Activated CD4-positive, alpha-beta memory T cell treated with anti-CD3 and anti-CD28 coated beads for 36 hours (primary cell): ENCODE results near the gene PLCB1. TPM values are rescaled to one million over a fixed set of nuclear protein-coding genes. Genes with fewer than 3 reads are reported as not detected.

Experiments used
- CTCF ChIA-PET: fragments of 350-600 bp; sonication (Branson Sonifier 250); formaldehyde crosslinking; loops from one replicate; lab custom pipeline; 2021; ENCODE audit warnings: antibody characterized with exemption, inconsistent platforms; lab: Charles Lee
- POLR2A ChIA-PET: fragments of 350-600 bp; sonication (Branson Sonifier 250); formaldehyde crosslinking; loops from one replicate; lab custom pipeline; 2021; ENCODE audit warnings: antibody characterized with exemption; lab: Charles Lee
- DNase-seq: peaks from one replicate; pipeline ENCODE4 v3.0.0-alpha.2; 2020
- H3K27ac Mint-ChIP-seq: one replicate; pipeline ENCODE4 v1.8.0; 2021; ENCODE audit warnings: mixed read lengths
- H3K27me3 Mint-ChIP-seq: one replicate; pipeline ENCODE4 v1.8.0; 2021; ENCODE audit warnings: mixed read lengths
- H3K36me3 Mint-ChIP-seq: one replicate; pipeline ENCODE4 v1.8.0; 2021; ENCODE audit warnings: mixed read lengths
- H3K4me1 Mint-ChIP-seq: one replicate; pipeline ENCODE4 v1.8.0; 2021; ENCODE audit warnings: low read depth, mixed read lengths
- H3K4me3 Mint-ChIP-seq: one replicate; pipeline ENCODE4 v1.8.0; 2021; ENCODE audit warnings: mild to moderate bottlenecking, mixed read lengths
- H3K9me3 Mint-ChIP-seq: one replicate; pipeline ENCODE4 v1.8.0; 2021; ENCODE audit warnings: mixed read lengths
- intact Hi-C: fragments of 100-400 bp; cut with micrococcal nuclease; formaldehyde crosslinking; loops from one replicate; pipeline ENCODE4 v1.15.1; 2023
- total RNA-seq, 2 experiments: library from RNA; stranded (reverse); gene quantifications; one replicate each; pipeline ENCODE4 v1.2.3, GENCODE V29; 2021

The PLCB1 gene
- total RNA-seq, 2 experiments from 2014 or later: 3.9 to 4.0 TPM

GRCh38 chr20:8205996-8206395 lies 73.9 kb downstream of the PLCB1 start:
- no peak for DNase-seq
- Mint-ChIP-seq H3K4me1 (peaks cover 7% of the 10 kb centered on the region), H3K9me3 (no peaks in the 10 kb centered on the region), H3K27me3 (peaks cover 4% of the 10 kb centered on the region), H3K27ac (no peak overlapping the region), H3K36me3 (no peaks in the 10 kb centered on the region), H3K4me3 (no peak overlapping the region)
- CTCF ChIA-PET: no interaction called here
- POLR2A ChIA-PET: no interaction called here
- intact Hi-C loops: no loop called here

GRCh38 chr20:8208226-8208625 lies 76.2 kb downstream of the PLCB1 start:
- peaks cover 6% of the 10 kb centered on the region for H3K27me3 Mint-ChIP-seq
- DNase-seq: no peak
- H3K9me3 Mint-ChIP-seq: no peaks in the 10 kb centered on the region
- H3K36me3 Mint-ChIP-seq: no peaks in the 10 kb centered on the region
- intact Hi-C loops: no loop called here
- H3K27ac Mint-ChIP-seq: no peak overlapping the region
- H3K4me3 Mint-ChIP-seq: no peak overlapping the region
- CTCF ChIA-PET: no interaction called here
- POLR2A ChIA-PET: no interaction called here
- H3K4me1 Mint-ChIP-seq: peaks cover 16% of the 10 kb centered on the region

GRCh38 chr20:8209061-8209460 lies 77.0 kb downstream of the PLCB1 start:
- Mint-ChIP-seq H3K27ac (no peak overlapping the region), H3K9me3 (no peaks in the 10 kb centered on the region), H3K4me3 (no peak overlapping the region), H3K4me1 (peaks cover 25% of the 10 kb centered on the region), H3K27me3 (peaks cover 6% of the 10 kb centered on the region), H3K36me3 (no peaks in the 10 kb centered on the region)
- ChIA-PET POLR2A (no interaction called here), CTCF (no interaction called here)
- no peak for DNase-seq
- intact Hi-C loops: no loop called here

- Mint-ChIP-seq H3K4me1 (peaks cover 35% of the 10 kb centered on the region), H3K27me3 (peaks cover 6% of the 10 kb centered on the region), H3K27ac (no peak overlapping the region), H3K36me3 (no peaks in the 10 kb centered on the region), H3K4me3 (no peak overlapping the region), H3K9me3 (no peaks in the 10 kb centered on the region)
- intact Hi-C loops: loop anchor here (5.0 to 10.0 kb wide), 2 partner anchors 64 to 193 kb away; partner anchors contain the start of gene TMX4
- ChIA-PET CTCF (no interaction called here), POLR2A (no interaction called here)
- no peak for DNase-seq
Measured at GRCh38 chr20:8210749-8211148, 78.7 kb downstream of the PLCB1 start.

- no peaks in the 10 kb centered on the region for H3K9me3 Mint-ChIP-seq
- ChIA-PET POLR2A (interaction anchor here (0.7 kb wide), 1 partner anchor 215 kb away, joined by 3 read pairs; no protein-coding TSS in a partner anchor), CTCF (no interaction called here)
- H3K36me3 Mint-ChIP-seq: no peaks in the 10 kb centered on the region
- no peak overlapping the region for H3K27ac Mint-ChIP-seq
- intact Hi-C loops: loop anchor here (5.0 to 10.0 kb wide), 2 partner anchors 63 to 195 kb away; partner anchors contain the start of gene TMX4
- DNase-seq: no peak
- no peak overlapping the region for H3K4me3 Mint-ChIP-seq
- H3K4me1 Mint-ChIP-seq: peaks cover 47% of the 10 kb centered on the region
- peaks cover 6% of the 10 kb centered on the region for H3K27me3 Mint-ChIP-seq
Measured at GRCh38 chr20:8212286-8212685, 80.2 kb downstream of the PLCB1 start.

GRCh38 chr20:8213270-8213669 lies 81.2 kb downstream of the PLCB1 start:
- H3K27me3 Mint-ChIP-seq: peaks cover 2% of the 10 kb centered on the region
- ChIA-PET POLR2A (no interaction called here), CTCF (no interaction called here)
- no peaks in the 10 kb centered on the region for H3K9me3 Mint-ChIP-seq
- intact Hi-C loops: loop anchor here (5.0 to 10.0 kb wide), 2 partner anchors 62 to 196 kb away; partner anchors contain the start of gene TMX4
- H3K36me3 Mint-ChIP-seq: no peaks in the 10 kb centered on the region
- DNase-seq: no peak
- H3K4me3 Mint-ChIP-seq: no peak overlapping the region
- H3K27ac Mint-ChIP-seq: no peak overlapping the region
- peaks cover 47% of the 10 kb centered on the region for H3K4me1 Mint-ChIP-seq

GRCh38 chr20:8213831-8214587 lies 81.9 kb downstream of the PLCB1 start:
- ChIA-PET CTCF (no interaction called here), POLR2A (no interaction called here)
- intact Hi-C loops: loop anchor here (2.0 to 10.0 kb wide), 3 partner anchors 57 to 197 kb away; partner anchors contain the start of gene TMX4
- Mint-ChIP-seq H3K4me3 (peak overlapping the region; percentile 55), H3K27ac (peak overlapping the region; percentile 24), H3K27me3 (peaks cover 2% of the 10 kb centered on the region), H3K9me3 (no peaks in the 10 kb centered on the region), H3K36me3 (no peaks in the 10 kb centered on the region), H3K4me1 (peaks cover 45% of the 10 kb centered on the region)
- DNase-seq: no peak

GRCh38 chr20:8215361-8215781 lies 83.3 kb downstream of the PLCB1 start:
- no peak overlapping the region for H3K4me3 Mint-ChIP-seq
- ChIA-PET CTCF (interaction anchor here (0.7 kb wide), 1 partner anchor 175 kb away, joined by 3 read pairs; no protein-coding TSS in a partner anchor), POLR2A (no interaction called here)
- intact Hi-C loops: loop anchor here (2.0 to 10.0 kb wide), 3 partner anchors 59 to 83 kb away; partner anchors contain the start of gene PLCB1
- no peaks in the 10 kb centered on the region for H3K9me3 Mint-ChIP-seq
- no peaks in the 10 kb centered on the region for H3K36me3 Mint-ChIP-seq
- peaks cover 2% of the 10 kb centered on the region for H3K27me3 Mint-ChIP-seq
- no peak for DNase-seq
- no peak overlapping the region for H3K27ac Mint-ChIP-seq
- peaks cover 40% of the 10 kb centered on the region for H3K4me1 Mint-ChIP-seq

- H3K4me1 Mint-ChIP-seq: peaks cover 38% of the 10 kb centered on the region
- DNase-seq: peak; percentile 17
- H3K27me3 Mint-ChIP-seq: no peaks in the 10 kb centered on the region
- no peak overlapping the region for H3K4me3 Mint-ChIP-seq
- intact Hi-C loops: loop anchor here (5.0 to 10.0 kb wide), 2 partner anchors 58 to 84 kb away; partner anchors contain the start of gene PLCB1
- peak overlapping the region; percentile 10 for H3K27ac Mint-ChIP-seq
- ChIA-PET CTCF (no interaction called here), POLR2A (interaction anchor here (1.4 kb wide), 1 partner anchor 88 kb away, joined by 6 read pairs; no protein-coding TSS in a partner anchor)
- no peaks in the 10 kb centered on the region for H3K9me3 Mint-ChIP-seq
- H3K36me3 Mint-ChIP-seq: no peaks in the 10 kb centered on the region
Measured at GRCh38 chr20:8216375-8217200, 84.5 kb downstream of the PLCB1 start.

- DNase-seq: no peak
- Mint-ChIP-seq H3K27me3 (no peaks in the 10 kb centered on the region), H3K27ac (no peak overlapping the region), H3K4me1 (peaks cover 24% of the 10 kb centered on the region), H3K9me3 (no peaks in the 10 kb centered on the region), H3K36me3 (no peaks in the 10 kb centered on the region), H3K4me3 (no peak overlapping the region)
- ChIA-PET CTCF (no interaction called here), POLR2A (no interaction called here)
- intact Hi-C loops: loop anchor here (5.0 to 10.0 kb wide), 2 partner anchors 56 to 87 kb away; partner anchors contain the start of gene PLCB1
Measured at GRCh38 chr20:8218861-8219260, 86.8 kb downstream of the PLCB1 start.

- POLR2A ChIA-PET: no interaction called here
- CTCF ChIA-PET: no interaction called here
- intact Hi-C loops: loop anchor here (5.0 to 10.0 kb wide), 2 partner anchors 55 to 87 kb away; partner anchors contain the start of gene PLCB1
Measured at GRCh38 chr20:8219403-8219802, 87.3 kb downstream of the PLCB1 start.

GRCh38 chr20:8220716-8221115 lies 88.7 kb downstream of the PLCB1 start:
- DNase-seq: no peak
- CTCF ChIA-PET: no interaction called here
- POLR2A ChIA-PET: no interaction called here
- Mint-ChIP-seq H3K27me3 (no peaks in the 10 kb centered on the region), H3K4me3 (no peak overlapping the region), H3K27ac (no peak overlapping the region), H3K36me3 (no peaks in the 10 kb centered on the region), H3K4me1 (peaks cover 12% of the 10 kb centered on the region), H3K9me3 (no peaks in the 10 kb centered on the region)
- intact Hi-C loops: no loop called here

More at GRCh38 chr20:8219403-8219802, 87.3 kb downstream of the PLCB1 start:
- Mint-ChIP-seq H3K27me3 (no peaks in the 10 kb centered on the region), H3K27ac (no peak overlapping the region), H3K9me3 (no peaks in the 10 kb centered on the region), H3K36me3 (no peaks in the 10 kb centered on the region), H3K4me3 (no peak overlapping the region), H3K4me1 (peaks cover 19% of the 10 kb centered on the region)
- no peak for DNase-seq
